Fibroblast of pulmonary artery (primary cell): ENCODE results near the gene RHCE.
A peak's percentile ranks its signal among the peaks of the same experiment; 100 is the strongest.
"Not testable (repeated sequence)": the region's sequence is repeated elsewhere in the genome, so short reads cannot be mapped to it uniquely, and the experiment has no call there.

Experiments used
- DNase-seq: peaks from one replicate; pipeline ENCODE4 v3.0.0-alpha.2; 2010; ENCODE audit warnings: low read depth
- H3K4me3 ChIP-seq: replicated peaks from 2 replicates; pipeline ENCODE4 v1.5.1; 2011; ENCODE audit warnings: low read depth, mild to moderate bottlenecking, control low read depth, low read length, moderate library complexity

RHCE gene

DNA sequence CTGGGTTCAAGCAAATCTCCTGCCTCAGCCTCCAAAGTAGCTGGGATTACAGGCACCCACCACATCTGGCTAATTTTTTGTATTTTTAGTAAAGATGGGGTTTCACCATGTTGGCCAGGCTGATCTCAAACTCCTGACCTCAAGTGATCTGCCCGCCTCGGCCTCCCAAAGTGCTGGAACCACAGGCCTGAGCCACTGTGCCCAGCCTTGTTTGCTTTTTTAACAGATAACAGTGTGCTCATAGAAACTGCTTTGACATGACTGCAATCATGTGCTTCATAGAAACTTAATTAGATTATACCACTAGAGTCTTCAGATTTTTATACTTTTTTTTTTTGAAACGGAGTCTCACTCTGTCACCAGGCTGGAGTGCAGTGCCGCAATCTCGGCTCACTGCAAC, 91.3 kb downstream of the RHCE start:
- not testable (repeated sequence) for H3K4me3 ChIP-seq, DNase-seq

DNA sequence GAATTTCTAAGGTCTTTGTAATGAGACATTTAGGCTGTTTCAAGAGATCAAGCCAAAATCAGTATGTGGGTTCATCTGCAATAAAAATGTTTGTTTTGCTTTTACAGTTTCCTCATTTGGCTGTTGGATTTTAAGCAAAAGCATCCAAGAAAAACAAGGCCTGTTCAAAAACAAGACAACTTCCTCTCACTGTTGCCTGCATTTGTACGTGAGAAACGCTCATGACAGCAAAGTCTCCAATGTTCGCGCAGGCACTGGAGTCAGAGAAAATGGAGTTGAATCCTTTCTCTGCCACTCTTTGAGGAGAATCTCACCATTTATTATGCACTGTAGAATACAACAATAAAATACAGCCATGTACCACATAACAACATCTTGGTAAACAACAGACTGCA, 91.8 kb downstream of the RHCE start:
- not testable (repeated sequence) for H3K4me3 ChIP-seq, DNase-seq

DNA sequence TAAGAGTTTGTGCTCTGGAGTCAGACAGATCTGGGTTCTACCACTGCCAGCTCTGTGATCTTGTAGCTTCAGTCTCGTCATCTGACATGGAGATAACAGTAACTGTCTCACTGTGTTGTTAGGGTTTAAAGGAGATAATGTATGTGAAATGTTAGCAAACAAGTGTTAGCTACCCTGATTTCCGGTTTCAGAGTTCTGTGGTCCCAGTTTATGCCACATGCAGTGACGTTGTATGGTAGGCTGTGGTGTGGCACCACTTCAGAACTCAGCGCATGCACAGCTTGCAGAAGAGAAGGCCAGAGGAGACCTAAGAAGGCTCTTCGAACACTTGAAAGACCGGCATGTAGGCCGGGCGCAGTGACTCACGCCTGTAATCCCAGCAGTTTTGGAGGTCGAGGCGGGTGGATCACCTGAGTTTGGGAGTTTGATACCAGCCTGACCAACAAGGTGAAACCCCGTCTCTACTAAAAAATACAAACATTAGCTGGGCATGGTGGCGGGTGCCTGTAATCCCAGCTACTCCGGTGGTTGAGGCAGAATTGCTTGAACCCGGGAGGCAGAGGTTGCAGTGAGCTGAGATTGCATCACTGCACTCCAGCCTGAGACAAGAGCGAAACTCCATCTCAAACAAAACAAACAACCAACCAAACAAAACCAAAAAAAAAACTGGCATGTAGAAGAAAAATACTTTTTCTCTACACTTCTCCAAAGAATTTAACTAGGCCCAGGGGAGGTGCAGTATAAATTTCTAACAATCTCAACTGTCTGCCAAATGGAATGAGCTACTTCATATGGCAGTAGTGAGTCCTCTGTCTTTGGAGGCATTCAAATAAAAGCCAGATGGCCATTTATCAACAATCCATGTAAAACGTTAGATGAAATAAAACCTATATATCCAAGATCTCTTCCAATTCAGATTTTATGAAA, 92.5 kb downstream of the RHCE start:
- DNase-seq, H3K4me3 ChIP-seq: not testable (repeated sequence)

DNA sequence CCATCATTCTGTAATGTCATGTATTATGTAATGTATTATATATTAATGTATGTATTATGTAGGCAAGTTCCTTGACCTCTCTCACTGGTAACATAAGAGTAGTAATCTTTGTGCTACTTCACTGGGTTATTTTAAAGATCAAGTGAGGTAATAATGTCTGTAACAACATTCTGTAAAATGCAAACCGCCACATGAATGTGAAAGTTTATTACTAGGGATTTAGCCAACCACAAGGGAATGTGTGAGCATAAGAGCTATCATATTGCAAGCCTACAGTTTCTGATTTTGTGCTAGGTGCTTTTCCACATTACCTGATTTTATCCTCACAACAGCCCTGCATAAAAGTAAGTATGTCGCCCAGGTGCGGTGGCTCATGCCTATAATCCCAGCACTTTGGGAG, 96.2 kb downstream of the RHCE start:
- DNase-seq, H3K4me3 ChIP-seq: not testable (repeated sequence)

DNA sequence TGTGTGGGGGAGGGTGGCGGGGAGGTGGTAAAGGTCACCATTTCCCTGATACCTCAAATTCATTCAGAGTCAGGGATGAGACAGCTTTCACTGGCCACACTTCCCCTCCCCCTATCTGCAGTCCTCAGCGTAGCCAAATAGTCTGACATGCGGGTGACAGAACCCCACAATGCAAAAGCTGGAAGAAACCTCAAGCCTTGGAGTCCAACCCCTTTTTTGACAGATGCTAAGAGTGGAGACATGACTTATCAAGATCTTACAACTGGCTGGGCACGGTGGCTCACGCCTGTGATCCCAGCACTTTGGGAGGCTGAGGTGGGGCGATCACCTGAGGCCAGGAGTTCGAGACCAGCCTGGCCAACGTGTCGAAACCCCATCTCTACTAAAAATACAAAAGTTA, 98.5 kb downstream of the RHCE start:
- not testable (repeated sequence) for DNase-seq, H3K4me3 ChIP-seq

DNA sequence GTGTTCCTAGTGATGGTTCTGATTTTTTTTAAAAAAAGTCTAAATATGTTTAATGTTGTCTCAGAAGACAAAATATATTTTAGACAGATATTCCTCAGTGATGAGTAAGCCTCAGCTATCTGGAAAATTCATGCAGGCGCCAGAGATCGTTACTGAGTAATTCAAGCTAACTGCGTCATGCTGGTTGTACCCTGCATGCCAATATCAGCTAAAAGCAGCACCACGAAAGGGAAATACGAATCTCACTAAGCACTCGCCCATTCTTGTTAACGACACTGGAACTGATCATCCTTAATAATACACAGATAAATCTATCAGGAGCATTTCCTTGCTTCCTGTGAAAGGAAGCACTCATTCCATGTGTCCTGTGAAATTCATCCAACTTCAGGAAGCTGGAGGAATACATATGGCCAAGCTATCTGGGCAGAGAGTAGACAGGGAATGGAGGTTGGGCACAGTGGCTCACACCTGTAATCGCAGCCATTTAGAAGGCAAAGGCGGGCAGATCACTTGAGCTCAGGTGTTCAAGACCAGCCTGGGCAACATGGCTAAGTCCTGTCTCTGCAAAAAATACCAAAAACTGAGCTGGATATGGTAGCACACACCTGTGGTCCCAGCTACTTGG, 100.2 kb downstream of the RHCE start:
- H3K4me3 ChIP-seq, result not testable (repeated sequence)
- DNase-seq, result peak; percentile 26

DNA sequence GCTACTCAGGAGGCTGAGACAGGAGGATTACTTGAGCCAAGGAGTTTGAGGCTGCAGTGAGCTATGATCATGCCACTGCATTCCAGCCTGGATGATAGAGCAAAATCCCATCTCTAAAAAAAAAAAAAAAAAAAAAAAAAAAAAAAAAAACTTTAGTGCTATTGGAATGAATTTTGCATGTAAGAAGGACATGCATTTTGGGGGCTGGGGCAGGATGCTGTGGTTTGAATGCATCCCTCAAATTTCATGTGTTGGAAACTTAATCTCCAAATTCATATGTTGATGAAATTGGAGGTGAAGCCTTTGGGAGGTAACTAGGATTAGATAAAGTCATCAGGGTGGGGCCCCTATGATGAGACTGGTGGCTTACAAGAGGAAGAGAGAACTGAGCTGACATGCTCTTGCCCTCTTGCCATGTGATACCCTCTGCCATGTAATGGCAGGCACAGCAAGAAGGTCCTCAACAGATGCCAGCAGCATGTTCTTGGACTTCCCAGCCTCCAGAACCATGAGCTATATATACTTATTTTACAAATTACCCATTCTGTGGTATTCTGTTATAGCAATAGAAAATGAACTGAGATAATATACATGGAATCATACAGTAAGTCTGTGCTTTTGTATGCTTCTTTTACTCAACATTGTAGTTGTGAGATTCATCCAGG, 107.7 kb downstream of the RHCE start:
- not testable (repeated sequence) for H3K4me3 ChIP-seq, DNase-seq
